GM12874 (cell line): ENCODE results near the gene MFSD11.

Source experiments
- TF ChIP-seq, protein P1 (sequence below): IDR thresholded peaks from 2 replicates; pipeline ENCODE4 v1.5.1; 2011; ENCODE audit warnings: low read depth, mild to moderate bottlenecking, control low read depth, low read length, moderate library complexity; ENCODE audit not compliant: insufficient read depth

Gene MFSD11

DNA sequence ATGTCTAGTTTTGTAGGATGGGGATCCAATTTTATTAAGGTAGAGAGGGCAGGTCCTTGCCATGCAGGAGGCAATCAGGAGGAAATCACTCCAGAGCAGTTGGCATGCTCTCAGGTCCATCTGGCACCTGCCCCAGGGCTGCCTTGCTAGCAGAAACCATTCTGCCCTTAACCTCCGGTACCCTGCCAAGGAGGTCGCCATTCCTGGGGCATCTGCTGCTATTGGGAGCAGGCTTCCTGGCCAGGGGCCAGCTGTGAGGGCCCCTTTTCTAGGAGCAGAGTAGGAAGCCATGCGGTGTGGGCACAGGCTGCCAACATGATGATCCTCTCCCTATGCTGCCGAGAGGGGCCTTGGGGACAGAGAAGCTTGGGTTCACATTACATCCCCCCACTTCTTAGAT is 82.6 kb downstream of the MFSD11 start:
- TF ChIP-seq, protein P1, sequence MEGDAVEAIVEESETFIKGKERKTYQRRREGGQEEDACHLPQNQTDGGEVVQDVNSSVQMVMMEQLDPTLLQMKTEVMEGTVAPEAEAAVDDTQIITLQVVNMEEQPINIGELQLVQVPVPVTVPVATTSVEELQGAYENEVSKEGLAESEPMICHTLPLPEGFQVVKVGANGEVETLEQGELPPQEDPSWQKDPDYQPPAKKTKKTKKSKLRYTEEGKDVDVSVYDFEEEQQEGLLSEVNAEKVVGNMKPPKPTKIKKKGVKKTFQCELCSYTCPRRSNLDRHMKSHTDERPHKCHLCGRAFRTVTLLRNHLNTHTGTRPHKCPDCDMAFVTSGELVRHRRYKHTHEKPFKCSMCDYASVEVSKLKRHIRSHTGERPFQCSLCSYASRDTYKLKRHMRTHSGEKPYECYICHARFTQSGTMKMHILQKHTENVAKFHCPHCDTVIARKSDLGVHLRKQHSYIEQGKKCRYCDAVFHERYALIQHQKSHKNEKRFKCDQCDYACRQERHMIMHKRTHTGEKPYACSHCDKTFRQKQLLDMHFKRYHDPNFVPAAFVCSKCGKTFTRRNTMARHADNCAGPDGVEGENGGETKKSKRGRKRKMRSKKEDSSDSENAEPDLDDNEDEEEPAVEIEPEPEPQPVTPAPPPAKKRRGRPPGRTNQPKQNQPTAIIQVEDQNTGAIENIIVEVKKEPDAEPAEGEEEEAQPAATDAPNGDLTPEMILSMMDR = no peak

DNA sequence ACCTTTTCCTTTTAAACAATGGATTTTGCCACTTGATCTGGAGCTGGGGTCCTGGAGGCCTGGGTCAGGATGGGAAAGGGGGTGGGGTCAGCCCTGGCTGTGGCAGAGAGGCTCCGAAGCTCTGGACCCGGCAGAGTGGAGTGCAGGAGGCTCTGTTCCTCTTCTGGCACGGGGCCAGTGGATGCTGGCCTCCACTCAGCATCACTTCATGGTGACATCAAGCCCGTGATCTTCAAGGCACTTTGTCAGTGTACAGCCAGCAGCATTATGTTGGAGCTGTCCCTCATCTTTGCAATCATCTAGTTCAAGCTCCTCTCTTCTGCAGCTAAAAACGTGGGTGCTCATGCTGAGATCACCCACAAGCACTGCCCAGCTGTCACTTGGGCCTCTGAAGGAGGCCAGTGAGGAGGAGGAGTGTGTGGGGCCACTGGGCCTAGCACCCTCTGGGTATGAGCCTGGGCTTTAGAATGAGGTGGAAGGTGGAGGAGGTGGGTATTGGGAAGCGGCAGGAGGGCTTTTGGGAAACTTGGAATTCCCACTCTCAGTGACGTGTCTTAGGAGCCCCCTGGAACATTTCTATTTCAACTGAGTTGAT is 84.4 kb downstream of the MFSD11 start:
- TF ChIP-seq, protein P1 = no peak

DNA sequence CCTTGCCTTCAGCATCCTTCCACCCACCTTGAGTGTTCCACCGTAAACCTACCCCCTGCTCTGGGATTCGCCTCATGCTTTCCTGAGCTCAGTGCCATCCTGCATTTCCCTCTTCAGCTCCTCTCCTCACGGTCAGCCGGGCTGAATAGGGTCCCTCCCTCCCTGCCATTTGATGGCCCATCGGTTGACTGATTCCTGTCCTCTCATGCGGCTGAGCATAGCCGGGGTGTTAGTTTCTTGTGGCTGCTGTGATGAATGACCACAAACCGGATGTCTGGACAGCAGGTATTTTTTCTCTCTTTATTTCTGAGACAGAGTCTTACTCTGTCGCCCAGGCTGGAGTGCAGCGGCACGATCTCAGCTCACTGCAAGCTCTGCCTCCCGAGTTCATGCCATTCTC is 86.2 kb downstream of the MFSD11 start:
- TF ChIP-seq, protein P1 = no peak

DNA sequence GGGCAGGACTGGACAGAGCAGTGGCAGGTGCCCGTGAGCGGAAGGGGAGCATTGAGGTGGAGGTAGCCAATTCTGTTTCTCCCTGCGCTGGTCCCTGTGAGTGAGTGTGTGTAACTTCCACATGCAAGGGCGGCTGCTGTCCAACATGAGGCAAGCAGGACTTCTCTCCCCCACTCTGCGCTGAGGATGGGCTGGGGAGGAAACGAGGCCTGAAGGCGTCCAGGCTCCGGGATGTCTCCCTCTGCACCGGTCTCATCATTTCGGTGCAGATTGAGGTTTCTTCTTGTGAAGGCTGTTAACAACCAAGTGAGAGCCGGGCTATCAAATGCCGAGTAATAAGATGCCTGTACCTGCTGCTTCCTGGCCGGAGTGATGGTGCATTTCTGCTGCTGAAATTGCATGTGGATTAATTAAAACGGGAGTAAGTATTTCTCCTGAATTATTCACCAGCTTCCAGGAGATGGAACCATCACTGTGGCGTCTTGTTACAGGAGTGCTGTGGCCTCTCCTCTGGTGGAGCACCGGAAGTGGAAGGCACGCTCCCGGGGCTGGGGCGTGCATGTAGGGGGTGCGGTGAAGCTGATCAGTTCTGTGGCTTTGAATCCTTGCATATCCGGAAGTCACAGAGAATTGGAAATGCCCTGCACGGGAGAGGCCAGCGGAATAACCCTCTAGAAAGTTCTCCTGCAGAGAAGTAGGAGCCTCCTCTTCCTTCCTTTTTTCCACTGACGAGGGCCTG is 88.6 kb downstream of the MFSD11 start:
- TF ChIP-seq, protein P1 = no peak

DNA sequence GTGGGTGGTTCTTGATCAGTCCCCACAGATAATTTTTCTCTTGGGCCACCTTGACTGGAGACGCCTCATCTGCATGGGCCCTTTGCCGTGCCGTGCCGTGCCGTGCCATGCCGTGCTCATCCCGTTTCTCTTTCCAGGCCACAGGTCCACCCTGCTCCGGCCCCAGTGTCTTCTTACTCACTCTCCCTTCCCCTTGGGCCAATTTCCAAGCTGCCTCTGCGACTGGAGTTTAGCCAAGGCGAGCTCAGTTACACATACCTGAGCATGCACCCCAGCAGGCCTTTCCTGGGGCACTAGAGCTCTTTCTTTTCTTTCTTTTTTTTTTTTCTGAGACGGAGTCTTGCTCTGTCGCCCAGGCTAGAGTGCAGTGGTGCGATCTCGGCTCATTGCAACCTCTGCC is 89.8 kb downstream of the MFSD11 start:
- TF ChIP-seq, protein P1 = no peak
